ENCODE data around the gene IFI27. TPM values are rescaled to one million over a fixed set of nuclear protein-coding genes. Genes with fewer than 3 reads are reported as not detected.

Gene IFI27
- total and polyA plus RNA-seq, 9 donors: 44.5 to 413 (median 83.1) TPM

GRCh38 chr14:94115058-94115591 lies 4.6 kb downstream of the IFI27 start:
- 30 to 41% (median 37%) methylated on average over 4 of the region's 4 CpGs for whole genome bisulfite sequencing, 3 donors
- DNase-seq: peak in 1 of 5 donors; percentile 28
- intact Hi-C loops (cut with DNase I): no loop called here
- TF ChIP-seq POLR2A (IDR thresholded peaks at IDR 0.05) (no peak), EP300 (IDR thresholded peaks at IDR 0.05) (no peak), CTCF (IDR thresholded peaks at IDR 0.05) (no peak)
- Histone ChIP-seq H3K36me3 (no peaks in the 10 kb centered on the region), H3K4me3 (no peak overlapping the region), H3K27ac (no peak overlapping the region), H3K9me3 (no peaks in the 10 kb centered on the region), H3K4me1 (ENCODE audit: insufficient read depth) (peaks cover 3% of the 10 kb centered on the region), H3K27me3 (no peaks in the 10 kb centered on the region)

GRCh38 chr14:94115631-94116030 lies 5.1 kb downstream of the IFI27 start:
- H3K4me1 ChIP-seq (ENCODE audit: insufficient read depth): peaks cover 2% of the 10 kb centered on the region
- H3K9me3 ChIP-seq: no peaks in the 10 kb centered on the region
- no peaks in the 10 kb centered on the region for H3K36me3 ChIP-seq
- TF ChIP-seq EP300 (IDR thresholded peaks at IDR 0.05): no peak
- no peak overlapping the region for H3K27ac ChIP-seq
- intact Hi-C loops (cut with DNase I): no loop called here
- no peak overlapping the region for H3K4me3 ChIP-seq
- peak in 1 of 5 donors; percentile 30 for DNase-seq
- H3K27me3 ChIP-seq: no peaks in the 10 kb centered on the region
- WGBS, 3 donors: 90 to 95% (median 90%) methylated on average over 14 to 15 of the region's 15 CpGs

- Histone ChIP-seq H3K36me3 (no peaks in the 10 kb centered on the region), H3K4me1 (ENCODE audit: insufficient read depth) (peaks cover 2% of the 10 kb centered on the region), H3K27ac (no peak overlapping the region), H3K9me3 (no peaks in the 10 kb centered on the region), H3K4me3 (no peak overlapping the region), H3K27me3 (no peaks in the 10 kb centered on the region)
- intact Hi-C loops (cut with DNase I): no loop called here
- DNase-seq: peak in 1 of 5 donors; percentile 24
- TF ChIP-seq POLR2A (IDR thresholded peaks at IDR 0.05) (no peak), EP300 (IDR thresholded peaks at IDR 0.05) (no peak), CTCF (IDR thresholded peaks at IDR 0.05) (no peak)
- WGBS, 3 donors: 83 to 86% (median 86%) methylated on average over 10 of the region's 10 CpGs
Measured at GRCh38 chr14:94116701-94117100, 6.2 kb downstream of the IFI27 start.

- intact Hi-C loops (cut with DNase I): no loop called here
- no peaks in the 10 kb centered on the region for H3K9me3 ChIP-seq
- peaks cover 2% of the 10 kb centered on the region for H3K4me1 ChIP-seq (ENCODE audit: insufficient read depth)
- H3K4me3 ChIP-seq: no peak overlapping the region
- H3K27ac ChIP-seq: no peak overlapping the region
- H3K27me3 ChIP-seq: no peaks in the 10 kb centered on the region
- 76 to 78% (median 77%) methylated on average over 9 of the region's 9 CpGs for WGBS, 3 donors
- DNase-seq: peak in 1 of 5 donors; percentile 10
- no peaks in the 10 kb centered on the region for H3K36me3 ChIP-seq
- TF ChIP-seq CTCF (IDR thresholded peaks at IDR 0.05) (no peak), POLR2A (IDR thresholded peaks at IDR 0.05) (no peak), EP300 (IDR thresholded peaks at IDR 0.05) (no peak)
Measured at GRCh38 chr14:94117856-94118255, 7.3 kb downstream of the IFI27 start.

- H3K4me3 ChIP-seq: no peak overlapping the region
- intact Hi-C loops (cut with DNase I): no loop called here
- no peaks in the 10 kb centered on the region for H3K27me3 ChIP-seq
- no peak overlapping the region for H3K27ac ChIP-seq
- H3K9me3 ChIP-seq: no peaks in the 10 kb centered on the region
- peaks cover 2% of the 10 kb centered on the region for H3K4me1 ChIP-seq (ENCODE audit: insufficient read depth)
- TF ChIP-seq CTCF (IDR thresholded peaks at IDR 0.05) (no peak), EP300 (IDR thresholded peaks at IDR 0.05) (no peak), POLR2A (IDR thresholded peaks at IDR 0.05) (no peak)
- H3K36me3 ChIP-seq: no peaks in the 10 kb centered on the region
- peak in 1 of 5 donors; percentile 3 for DNase-seq
Measured at GRCh38 chr14:94119071-94119470, 8.5 kb downstream of the IFI27 start.

Measured in ovary (tissue), 9 donors.